GM21381 (cell line): ENCODE data around the gene DIPK2B.

Experiments used
- ATAC-seq: cut with Tn5 transposase; IDR thresholded peaks from one replicate; pipeline ENCODE4 v1.9.1; 2021; ENCODE audit warnings: mild to moderate bottlenecking, moderate library complexity; ENCODE audit not compliant: unreplicated experiment

Gene DIPK2B

GRCh38 chrX:45164021-45164621 lies 36.6 kb downstream of the DIPK2B start:
- ATAC-seq: no peak

DNA sequence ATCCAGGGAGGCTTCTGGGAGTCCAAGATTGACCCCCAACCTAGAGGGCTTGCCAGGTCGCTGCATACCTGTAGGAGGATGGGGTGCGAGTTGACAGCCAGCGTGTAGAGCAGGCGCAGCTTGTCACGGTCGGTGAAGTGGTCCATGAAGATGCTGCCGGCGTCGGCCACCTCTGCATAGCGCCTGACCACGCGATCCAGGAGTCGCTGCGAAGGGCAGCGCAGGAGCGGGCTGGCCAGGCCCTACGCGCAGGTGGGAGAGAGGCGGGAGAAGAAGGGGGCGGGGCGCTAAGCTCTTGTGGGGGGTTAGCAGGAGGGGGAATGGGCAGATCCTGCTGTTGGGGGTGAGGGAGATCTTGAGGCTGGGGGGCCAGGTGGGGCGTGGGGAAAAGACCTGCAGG lies 43.0 kb downstream of the DIPK2B start:
- no peak for ATAC-seq

GRCh38 chrX:45154462-45154861 lies 46.2 kb downstream of the DIPK2B start:
- ATAC-seq: no peak

GRCh38 chrX:45154033-45154360 lies 46.7 kb downstream of the DIPK2B start:
- ATAC-seq: no peak
